HepG2 (cell line): ENCODE measurements around the gene PCGF3. TPM values are rescaled to one million over a fixed set of nuclear protein-coding genes. Genes with fewer than 3 reads are reported as not detected.

ENCODE experiments used
- EZH2 ChIP-seq: conservative IDR thresholded peaks from 2 replicates; pipeline ENCODE4 v1.6.1; 2012; ENCODE audit warnings: mild to moderate bottlenecking, low read depth, low read length, moderate library complexity
- GATAD1 ChIP-seq: IDR thresholded peaks from 2 replicates; pipeline ENCODE4 v1.6.1; 2016; ENCODE audit warnings: missing genetic modification reagents, missing compliant biosample characterization
- HNF4A ChIP-seq: sonication (generic); formaldehyde crosslinking; IDR thresholded peaks from 2 replicates; pipeline ENCODE4 v1.4.0; 2020; ENCODE audit warnings: missing genetic modification reagents
- HNRNPLL ChIP-seq: fragments of 200-400 bp; formaldehyde crosslinking; IDR thresholded peaks from 2 replicates; pipeline ENCODE4 v1.6.1; 2017; ENCODE audit warnings: mild to moderate bottlenecking, low read depth, low read length; ENCODE audit not compliant: poor library complexity, severe bottlenecking
- NCOA2 ChIP-seq: sonication (generic); formaldehyde crosslinking; IDR thresholded peaks from 2 replicates; pipeline ENCODE4 v1.8.0; 2022; ENCODE audit warnings: inconsistent platforms
- PTBP1 ChIP-seq: fragments of 200-400 bp; formaldehyde crosslinking; IDR thresholded peaks from 2 replicates; pipeline ENCODE4 v1.6.1; 2018; ENCODE audit warnings: low read length, low read depth; ENCODE audit not compliant: poor library complexity, severe bottlenecking
- RFX1 ChIP-seq: fragments of 450-650 bp; IDR thresholded peaks from 2 replicates; pipeline ENCODE4 v1.6.1; 2017
- ZBED4 ChIP-seq: sonication (generic); formaldehyde crosslinking; IDR thresholded peaks from 2 replicates; pipeline ENCODE4 v1.4.0; 2020; ENCODE audit warnings: missing genetic modification reagents, borderline replicate concordance
- ZBTB40 ChIP-seq, 2 experiments: fragments of 450-650 bp in 1 of 2; sonication (generic) in 1 of 2; formaldehyde crosslinking in 1 of 2; IDR thresholded peaks; 2 replicates each; pipeline versions ENCODE4 v1.6.1 to v1.8.0; 2016 to 2022; ENCODE audit warnings: antibody characterized with exemption in 1 of 2, mild to moderate bottlenecking in 1 of 2, missing genetic modification reagents in 1 of 2
- ZNF224 ChIP-seq: sonication (generic); formaldehyde crosslinking; IDR thresholded peaks from 2 replicates; pipeline ENCODE4 v1.5.0; 2020; ENCODE audit warnings: mild to moderate bottlenecking, missing genetic modification reagents
- ZNF333 ChIP-seq: sonication (generic); formaldehyde crosslinking; IDR thresholded peaks from 2 replicates; pipeline ENCODE4 v1.4.0; 2020; ENCODE audit warnings: mild to moderate bottlenecking, missing genetic modification reagents, borderline replicate concordance
- ZNF362 ChIP-seq: sonication (generic); formaldehyde crosslinking; IDR thresholded peaks from 2 replicates; pipeline ENCODE4 v1.4.0; 2020; ENCODE audit warnings: missing genetic modification reagents, mild to moderate bottlenecking, borderline replicate concordance
- ZNF564 ChIP-seq: sonication (generic); formaldehyde crosslinking; IDR thresholded peaks from 2 replicates; pipeline ENCODE4 v1.8.1; 2023; ENCODE audit warnings: mild to moderate bottlenecking, missing genetic modification reagents
- polyA plus RNA-seq, 8 experiments: library from polyadenylated mRNA; depleted of rRNA in 3 of 8; stranded (reverse) in 7 of 8; unstranded in 1 of 8; fragments of >200 nt; fragmentation: Illumina TruSeq in 4 of 8; extraction: Trizol in 4 of 8; gene quantifications; 2 replicates each; pipeline versions ENCODE4 v1.2.1 to v1.2.3, GENCODE V29; 2011 to 2016; ENCODE audit warnings: low read depth in 4 of 8, missing spikeins in 1 of 8, mixed read lengths in 1 of 8; ENCODE audit not compliant: insufficient read depth in 1 of 8
- total RNA-seq, 5 experiments: library from RNA; depleted of rRNA; stranded (reverse); fragments of >200 nt; fragmentation: Illumina TruSeq; extraction: Trizol; gene quantifications; 2 replicates each; pipeline ENCODE4 v1.2.3, GENCODE V29; 2016; ENCODE audit warnings: low read depth in 1 of 5

The PCGF3 gene
- total and polyA plus RNA-seq, 2 of the 13 experiments (the other 11 are each of a cell fraction or from before 2014, with no cell fraction given) = 28.6 to 66.2 TPM

- TF ChIP-seq ZBTB40 (IDR thresholded peaks at IDR 0.05) = no peak
- TF ChIP-seq ZBTB40 (CRISPR knock-in tag; IDR thresholded peaks at IDR 0.05) = 0 out of 2 replicates have a peak, but pooled peaks have one; percentile 49
- no peak for TF ChIP-seq EZH2
- TF ChIP-seq RFX1 = no peak
- TF ChIP-seq ZNF564 (CRISPR knock-in tag) = no peak
- 0 out of 2 replicates have a peak, but pooled peaks have one; percentile 16 for TF ChIP-seq GATAD1 (CRISPR knock-in tag)
- peak; percentile 51; the same call in 1 of the 2 replicates for TF ChIP-seq ZBED4 (CRISPR knock-in tag)
- no peak for TF ChIP-seq NCOA2
- no peak for TF ChIP-seq HNRNPLL
- TF ChIP-seq ZNF333 (CRISPR knock-in tag) = 0 out of 2 replicates have a peak, but pooled peaks have one; percentile 16
- TF ChIP-seq ZNF224 (CRISPR knock-in tag) = no peak
- TF ChIP-seq ZNF362 (CRISPR knock-in tag) = no peak
- TF ChIP-seq HNF4A (CRISPR knock-in tag) = no peak
- no peak for TF ChIP-seq PTBP1
These were observed 83.1 kb downstream of the PCGF3 start (continued) for GRCh38 chr4:788636-789297.
